SK-N-MC (cell line): ENCODE results near the gene ZNF784.

Source experiments
- DNase-seq: peaks from one replicate; pipeline ENCODE4 v3.0.0-alpha.2; 2011; ENCODE audit warnings: low read depth, low spot score
- H3K27ac ChIP-seq: fragments of 200-600 bp; sonication (generic); 2 replicates; pipeline ENCODE4 v1.5.1; 2016; ENCODE audit warnings: mixed run types
- H3K36me3 ChIP-seq: fragments of 200-600 bp; sonication (generic); 2 replicates; pipeline ENCODE4 v1.6.1; 2017; ENCODE audit warnings: antibody characterized with exemption, low read length, mixed read lengths; ENCODE audit not compliant: insufficient read depth
- H3K4me3 ChIP-seq: fragments of 200-600 bp; sonication (generic); 2 replicates; pipeline ENCODE4 v1.5.1; 2016
- H3K9ac ChIP-seq: fragments of 200-600 bp; sonication (generic); 2 replicates; pipeline ENCODE4 v1.8.0; 2017; ENCODE audit warnings: mixed run types, mixed read lengths; ENCODE audit not compliant: insufficient read length
- H3K9me3 ChIP-seq: fragments of 200-600 bp; sonication (generic); 2 replicates; pipeline ENCODE4 v1.6.1; 2017; ENCODE audit warnings: low read depth, mild to moderate bottlenecking, antibody characterized with exemption, low read length, moderate library complexity, mixed read lengths
- EZH2 ChIP-seq: fragments of 200-600 bp; sonication (generic); IDR thresholded peaks from one replicate; pipeline ENCODE4 v1.6.1; 2017; ENCODE audit warnings: antibody characterized with exemption
- FOXP2 ChIP-seq: optimal IDR thresholded peaks from 2 replicates; pipeline ENCODE3; 2011; ENCODE audit warnings: mild to moderate bottlenecking, moderate library complexity; ENCODE audit not compliant: insufficient read depth; ENCODE audit errors: extremely low read length, control extremely low read depth
- POLR2AphosphoS5 ChIP-seq: IDR thresholded peaks from 2 replicates; pipeline ENCODE4 v1.6.1; 2012; ENCODE audit warnings: mild to moderate bottlenecking, low read depth, low read length, borderline replicate concordance

ZNF784 gene

DNA sequence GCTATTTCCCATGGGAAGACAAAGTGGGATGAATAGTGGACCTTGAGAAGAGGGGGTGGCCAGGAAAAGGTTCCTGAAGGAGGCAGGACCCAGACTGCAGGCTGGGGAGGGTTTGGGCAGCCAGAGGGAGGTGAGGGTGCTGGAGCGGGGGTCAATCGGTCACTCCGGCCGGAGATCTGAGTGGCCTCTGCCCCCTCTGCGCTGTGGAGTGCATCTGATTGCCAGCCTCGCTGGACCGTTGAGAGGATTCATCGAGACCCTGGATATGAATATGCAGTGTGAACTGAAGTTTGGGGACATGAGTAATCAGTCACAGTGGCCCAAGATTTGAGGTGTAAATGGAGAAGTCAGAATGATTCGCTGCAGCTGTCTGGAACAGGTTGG lies 11.0 kb upstream of the ZNF784 start:
- H3K4me3 ChIP-seq, result peak overlapping the region; percentile 94
- TF ChIP-seq POLR2AphosphoS5, result no peak
- no peak for TF ChIP-seq EZH2
- TF ChIP-seq FOXP2, result no peak
- peak overlapping the region; percentile 70; the same call in 1 of the 2 replicates for H3K27ac ChIP-seq
- no peak for DNase-seq
- H3K9me3 ChIP-seq, result no peaks in the 10 kb centered on the region
- no peaks in the 10 kb centered on the region for H3K36me3 ChIP-seq
- H3K9ac ChIP-seq, result peak overlapping the region; percentile 98

GRCh38 chr19:55633861-55634260 lies 9.5 kb upstream of the ZNF784 start:
- Histone ChIP-seq H3K4me3 (peak overlapping the region; percentile 94; the same call in 1 of the 2 replicates), H3K9me3 (no peaks in the 10 kb centered on the region), H3K27ac (no peak overlapping the region), H3K9ac (no peak overlapping the region), H3K36me3 (no peaks in the 10 kb centered on the region)
- TF ChIP-seq FOXP2 (no peak), EZH2 (no peak), POLR2AphosphoS5 (no peak)
- DNase-seq, result no peak

DNA sequence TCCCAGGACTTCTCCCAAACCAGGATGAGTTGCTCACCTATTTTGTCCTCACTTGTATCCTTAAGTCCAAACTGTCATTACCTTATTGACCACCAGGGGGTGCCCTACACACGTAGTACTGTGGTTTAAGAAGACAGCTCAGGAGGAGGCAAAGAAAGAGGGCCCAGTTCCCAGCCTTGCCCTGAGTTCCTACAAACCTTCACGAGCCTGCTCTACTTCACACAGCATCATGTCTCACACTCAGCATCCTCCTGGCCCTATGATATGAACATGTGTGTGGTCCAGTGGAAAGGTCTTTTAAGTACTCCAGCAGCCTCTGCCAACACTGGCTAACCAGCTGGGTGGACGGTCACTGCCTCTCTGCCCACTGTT lies 8.1 kb upstream of the ZNF784 start:
- H3K27ac ChIP-seq, result no peak overlapping the region
- H3K4me3 ChIP-seq, result no peak overlapping the region
- DNase-seq, result peak; percentile 98
- H3K9me3 ChIP-seq, result no peaks in the 10 kb centered on the region
- H3K9ac ChIP-seq, result no peak overlapping the region
- no peak for TF ChIP-seq EZH2
- TF ChIP-seq FOXP2, result no peak
- TF ChIP-seq POLR2AphosphoS5, result no peak
- H3K36me3 ChIP-seq, result no peaks in the 10 kb centered on the region

- Histone ChIP-seq H3K36me3 (no peaks in the 10 kb centered on the region), H3K9me3 (no peaks in the 10 kb centered on the region), H3K27ac (no peak overlapping the region), H3K9ac (no peak overlapping the region), H3K4me3 (no peak overlapping the region)
- TF ChIP-seq FOXP2, result no peak
- no peak for TF ChIP-seq EZH2
- TF ChIP-seq POLR2AphosphoS5, result no peak
- no peak for DNase-seq
Measured at GRCh38 chr19:55626350-55626749, 2.0 kb upstream of the ZNF784 start.

GRCh38 chr19:55625004-55625326 lies 599 bp upstream of the ZNF784 start:
- Histone ChIP-seq H3K27ac (no peak overlapping the region), H3K9ac (peak overlapping the region; percentile 69), H3K4me3 (peak overlapping the region; percentile 82), H3K36me3 (no peaks in the 10 kb centered on the region), H3K9me3 (no peaks in the 10 kb centered on the region)
- no peak for DNase-seq
- TF ChIP-seq EZH2 (no peak), POLR2AphosphoS5 (no peak), FOXP2 (no peak)

GRCh38 chr19:55623561-55623960 lies 805 bp downstream of the ZNF784 start:
- no peak overlapping the region for H3K27ac ChIP-seq
- no peak overlapping the region for H3K9ac ChIP-seq
- no peak for DNase-seq
- peak overlapping the region; percentile 24; the same call in 1 of the 2 replicates for H3K4me3 ChIP-seq
- H3K36me3 ChIP-seq, result no peaks in the 10 kb centered on the region
- TF ChIP-seq FOXP2, result no peak
- no peak for TF ChIP-seq POLR2AphosphoS5
- TF ChIP-seq EZH2, result no peak
- H3K9me3 ChIP-seq, result no peaks in the 10 kb centered on the region

GRCh38 chr19:55623130-55623529 lies 1.2 kb downstream of the ZNF784 start:
- Histone ChIP-seq H3K9me3 (no peaks in the 10 kb centered on the region), H3K4me3 (no peak overlapping the region), H3K27ac (no peak overlapping the region), H3K36me3 (no peaks in the 10 kb centered on the region), H3K9ac (no peak overlapping the region)
- no peak for DNase-seq
- TF ChIP-seq FOXP2, result no peak
- TF ChIP-seq EZH2, result no peak
- no peak for TF ChIP-seq POLR2AphosphoS5

DNA sequence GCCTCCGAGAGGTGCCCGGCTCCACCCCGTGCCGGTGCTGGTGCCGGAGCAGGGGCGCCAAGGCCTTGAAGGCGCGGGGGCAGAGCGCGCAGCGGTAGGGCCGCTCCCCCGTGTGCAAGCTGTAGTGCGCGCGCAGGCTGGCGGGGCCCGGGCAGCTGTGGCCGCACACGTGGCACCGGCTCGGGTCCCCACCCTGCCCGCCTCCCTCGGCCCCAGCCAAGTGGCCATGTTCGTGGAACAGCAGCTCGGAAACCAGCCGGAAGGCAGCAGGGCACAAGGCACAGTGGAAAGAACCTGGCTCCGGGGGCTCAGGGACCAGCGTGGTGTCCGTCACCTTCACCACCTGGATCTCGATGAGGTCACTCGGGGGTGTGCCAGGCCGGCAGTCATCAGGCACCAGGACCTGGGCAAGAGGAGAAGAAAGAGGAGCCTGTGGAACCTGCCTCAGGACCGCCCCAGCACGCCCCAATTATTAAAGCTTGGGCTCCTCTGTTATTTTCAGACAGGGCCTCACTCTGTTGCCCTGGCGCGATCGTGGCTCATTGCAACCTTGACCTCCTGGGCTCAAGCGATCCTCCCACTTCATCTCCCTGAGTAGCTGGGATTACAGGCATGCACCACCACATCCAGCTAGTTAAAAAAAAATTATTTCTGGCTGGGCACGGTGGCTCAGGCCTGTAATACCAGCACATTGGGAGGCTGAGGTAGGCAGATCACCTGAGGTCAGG lies 2.0 kb downstream of the ZNF784 start:
- TF ChIP-seq FOXP2 (no peak), EZH2 (no peak), POLR2AphosphoS5 (no peak)
- no peak for DNase-seq
- Histone ChIP-seq H3K9me3 (no peaks in the 10 kb centered on the region), H3K36me3 (no peaks in the 10 kb centered on the region), H3K4me3 (no peak overlapping the region), H3K9ac (no peak overlapping the region), H3K27ac (no peak overlapping the region)

GRCh38 chr19:55621673-55622231 lies 2.6 kb downstream of the ZNF784 start:
- no peak overlapping the region for H3K9ac ChIP-seq
- DNase-seq, result no peak
- H3K27ac ChIP-seq, result no peak overlapping the region
- H3K9me3 ChIP-seq, result no peaks in the 10 kb centered on the region
- H3K36me3 ChIP-seq, result peaks cover under 1% of the 10 kb centered on the region; the same call in 1 of the 2 replicates
- TF ChIP-seq POLR2AphosphoS5, result no peak
- TF ChIP-seq FOXP2, result no peak
- TF ChIP-seq EZH2, result no peak
- no peak overlapping the region for H3K4me3 ChIP-seq
